ENCODE data around the gene C3orf70. TPM values are rescaled to one million over a fixed set of nuclear protein-coding genes. Genes with fewer than 3 reads are reported as not detected.
"Not testable (repeated sequence)": the region's sequence is repeated elsewhere in the genome, so short reads cannot be mapped to it uniquely, and the experiment has no call there.

The C3orf70 gene
- total RNA-seq, 2 donors from 2014 or later, result 2.6 to 3.4 TPM

DNA sequence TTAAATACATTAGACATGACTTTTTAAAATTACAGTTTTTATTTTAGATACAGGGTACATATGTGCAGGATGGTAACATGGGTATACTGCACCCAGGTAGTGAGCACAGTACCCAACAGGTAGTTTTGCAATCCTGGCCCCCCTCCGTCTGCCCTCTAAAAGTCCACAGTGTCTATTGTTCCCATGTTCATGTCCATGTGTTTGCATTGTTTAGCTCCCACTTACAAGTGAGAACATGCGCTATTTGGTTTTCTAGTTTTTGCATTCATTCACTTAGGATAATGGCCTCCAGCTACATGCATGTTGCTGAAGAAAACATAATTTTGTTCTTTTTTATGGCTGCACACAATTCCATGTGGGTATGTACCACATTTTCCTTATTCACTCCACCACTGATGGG, 23.8 kb downstream of the C3orf70 start:
- no peak overlapping the region for H3K27ac ChIP-seq

DNA sequence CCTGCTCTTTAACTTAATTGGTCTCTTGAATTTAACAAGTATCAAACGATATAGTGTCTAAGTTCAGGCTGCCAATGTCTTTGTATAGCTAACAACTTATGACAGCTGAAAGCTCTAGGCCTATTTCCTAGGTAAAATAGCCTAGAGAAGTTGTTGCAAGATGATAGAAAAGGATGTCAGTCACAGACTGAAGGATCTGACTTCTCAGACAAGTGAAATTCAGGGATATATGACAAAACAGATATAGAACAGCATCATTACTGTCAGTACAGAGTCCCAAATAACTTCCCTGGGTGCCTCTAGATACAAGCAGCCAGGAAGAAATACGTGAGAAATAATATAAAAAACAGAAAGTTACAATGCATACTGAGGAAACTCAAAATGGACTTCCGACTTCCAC, 26.7 kb downstream of the C3orf70 start:
- Histone ChIP-seq H3K36me3 (no peaks in the 10 kb centered on the region), H3K9me3 (no peaks in the 10 kb centered on the region), H3K27ac (no peak overlapping the region), H3K4me1 (no peaks in the 10 kb centered on the region), H3K27me3 (no peaks in the 10 kb centered on the region), H3K4me3 (no peak overlapping the region)
- DNase-seq (ENCODE audit: low spot score), result no peak
- TF ChIP-seq, protein P1, sequence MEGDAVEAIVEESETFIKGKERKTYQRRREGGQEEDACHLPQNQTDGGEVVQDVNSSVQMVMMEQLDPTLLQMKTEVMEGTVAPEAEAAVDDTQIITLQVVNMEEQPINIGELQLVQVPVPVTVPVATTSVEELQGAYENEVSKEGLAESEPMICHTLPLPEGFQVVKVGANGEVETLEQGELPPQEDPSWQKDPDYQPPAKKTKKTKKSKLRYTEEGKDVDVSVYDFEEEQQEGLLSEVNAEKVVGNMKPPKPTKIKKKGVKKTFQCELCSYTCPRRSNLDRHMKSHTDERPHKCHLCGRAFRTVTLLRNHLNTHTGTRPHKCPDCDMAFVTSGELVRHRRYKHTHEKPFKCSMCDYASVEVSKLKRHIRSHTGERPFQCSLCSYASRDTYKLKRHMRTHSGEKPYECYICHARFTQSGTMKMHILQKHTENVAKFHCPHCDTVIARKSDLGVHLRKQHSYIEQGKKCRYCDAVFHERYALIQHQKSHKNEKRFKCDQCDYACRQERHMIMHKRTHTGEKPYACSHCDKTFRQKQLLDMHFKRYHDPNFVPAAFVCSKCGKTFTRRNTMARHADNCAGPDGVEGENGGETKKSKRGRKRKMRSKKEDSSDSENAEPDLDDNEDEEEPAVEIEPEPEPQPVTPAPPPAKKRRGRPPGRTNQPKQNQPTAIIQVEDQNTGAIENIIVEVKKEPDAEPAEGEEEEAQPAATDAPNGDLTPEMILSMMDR (IDR thresholded peaks at IDR 0.05), result no peak

More for the DNA sequence above, 23.8 kb downstream of the C3orf70 start:
- no peak for DNase-seq (ENCODE audit: low spot score)
- Histone ChIP-seq H3K36me3 (no peaks in the 10 kb centered on the region), H3K4me3 (no peak overlapping the region), H3K27me3 (no peaks in the 10 kb centered on the region), H3K4me1 (no peaks in the 10 kb centered on the region), H3K9me3 (no peaks in the 10 kb centered on the region)
- TF ChIP-seq, protein P1 (IDR thresholded peaks at IDR 0.05), result no peak

DNA sequence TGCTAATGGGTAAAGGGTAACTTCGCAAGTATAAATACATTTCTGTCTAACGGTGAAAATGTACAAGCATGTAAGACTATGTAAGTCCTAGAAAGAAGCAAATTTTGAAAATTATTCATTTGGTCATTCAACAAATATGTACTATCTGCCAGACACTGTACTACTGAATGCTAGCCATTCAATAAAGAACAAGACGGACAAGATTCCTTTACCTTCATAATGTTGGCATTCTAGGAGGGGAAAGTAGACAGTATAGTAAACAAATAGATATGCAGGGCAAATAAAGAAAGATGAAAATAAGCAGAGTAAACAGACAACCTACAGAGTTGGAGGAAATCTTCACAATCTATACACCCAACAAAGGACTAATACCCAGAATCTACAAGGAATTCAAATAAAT, 32.7 kb downstream of the C3orf70 start:
- no peak overlapping the region for H3K4me3 ChIP-seq

DNA sequence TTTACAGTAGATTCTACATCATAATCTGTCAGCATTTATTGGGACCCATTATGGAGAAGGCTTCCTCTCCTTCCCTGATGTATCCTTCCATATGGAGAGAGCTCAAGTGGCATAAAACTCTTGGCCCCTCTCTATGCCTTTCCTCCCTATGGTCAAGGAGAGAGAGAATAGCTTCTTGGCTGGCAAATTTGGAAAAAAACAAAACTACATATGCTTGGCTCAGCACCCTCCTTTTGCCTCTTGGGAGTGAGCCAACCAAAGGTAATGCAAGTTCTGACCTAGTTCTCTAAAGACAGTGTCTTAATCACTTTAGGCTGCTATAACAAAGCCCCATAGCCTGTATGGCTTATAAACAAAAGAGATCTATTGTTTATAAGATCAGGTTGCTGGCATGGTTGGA, 37.5 kb downstream of the C3orf70 start:
- no peak for DNase-seq (ENCODE audit: low spot score)
- Histone ChIP-seq H3K4me1 (no peaks in the 10 kb centered on the region), H3K27me3 (no peaks in the 10 kb centered on the region), H3K27ac (no peak overlapping the region), H3K4me3 (no peak overlapping the region), H3K9me3 (peaks cover 0 to 5% of the 10 kb centered on the region in 2 donors), H3K36me3 (no peaks in the 10 kb centered on the region)
- TF ChIP-seq, protein P1 (IDR thresholded peaks at IDR 0.05), result no peak

More for the DNA sequence above, 32.7 kb downstream of the C3orf70 start:
- TF ChIP-seq, protein P1 (IDR thresholded peaks at IDR 0.05), result no peak
- DNase-seq (ENCODE audit: low spot score), result no peak
- Histone ChIP-seq H3K27me3 (no peaks in the 10 kb centered on the region), H3K36me3 (no peaks in the 10 kb centered on the region), H3K4me1 (no peaks in the 10 kb centered on the region), H3K9me3 (no peaks in the 10 kb centered on the region), H3K27ac (no peak overlapping the region)

DNA sequence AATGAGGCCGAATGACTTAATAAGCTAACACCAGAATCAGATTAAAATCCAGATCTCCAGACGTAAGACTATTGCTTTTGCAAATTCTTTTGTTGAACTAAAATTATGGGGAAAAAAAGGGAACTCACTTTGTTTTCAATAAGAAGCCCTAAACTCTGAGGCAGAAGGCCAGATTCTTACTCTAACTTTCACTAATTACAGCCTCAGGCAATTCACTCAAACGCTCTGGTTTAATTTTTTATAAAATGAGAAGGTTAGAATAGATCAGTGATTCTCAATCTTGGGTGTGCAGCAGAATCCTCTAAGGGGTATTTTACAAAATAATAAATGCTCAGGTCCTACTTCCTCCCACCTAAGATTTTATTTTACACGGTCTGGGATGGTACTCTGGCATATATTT, 38.1 kb downstream of the C3orf70 start:
- DNase-seq (ENCODE audit: low spot score), result no peak
- Histone ChIP-seq H3K4me1 (no peaks in the 10 kb centered on the region), H3K36me3 (no peaks in the 10 kb centered on the region), H3K27ac (no peak overlapping the region), H3K4me3 (no peak overlapping the region), H3K9me3 (peaks cover 0 to 5% of the 10 kb centered on the region in 2 donors), H3K27me3 (no peaks in the 10 kb centered on the region)
- TF ChIP-seq, protein P1 (IDR thresholded peaks at IDR 0.05), result no peak

DNA sequence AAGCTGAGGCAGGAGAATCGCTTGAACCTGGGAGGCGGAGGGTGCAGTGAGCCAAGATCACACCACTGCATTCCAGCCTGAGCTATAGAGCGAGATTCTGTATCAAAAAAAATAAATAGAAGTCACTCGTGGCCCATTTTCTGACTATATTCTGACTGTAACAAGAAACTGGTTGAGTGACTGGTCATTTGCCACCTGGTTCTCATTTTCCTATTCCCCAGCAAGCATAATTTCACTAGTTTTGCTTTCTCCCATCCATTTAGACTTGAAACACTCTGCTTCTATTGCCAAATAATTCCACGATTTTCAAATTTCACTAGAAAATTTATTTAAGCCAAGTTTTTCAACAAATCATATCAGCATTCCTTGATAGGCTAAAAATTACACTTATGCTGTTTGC, 40.7 kb downstream of the C3orf70 start:
- DNase-seq (ENCODE audit: low spot score), result no peak
- H3K9me3 ChIP-seq, result peaks cover 0 to 5% of the 10 kb centered on the region in 2 donors
- H3K27ac ChIP-seq, result no peak overlapping the region
- H3K4me3 ChIP-seq, result no peak overlapping the region
- no peaks in the 10 kb centered on the region for H3K27me3 ChIP-seq
- TF ChIP-seq, protein P1 (IDR thresholded peaks at IDR 0.05), result no peak
- no peaks in the 10 kb centered on the region for H3K36me3 ChIP-seq
- H3K4me1 ChIP-seq, result no peaks in the 10 kb centered on the region

DNA sequence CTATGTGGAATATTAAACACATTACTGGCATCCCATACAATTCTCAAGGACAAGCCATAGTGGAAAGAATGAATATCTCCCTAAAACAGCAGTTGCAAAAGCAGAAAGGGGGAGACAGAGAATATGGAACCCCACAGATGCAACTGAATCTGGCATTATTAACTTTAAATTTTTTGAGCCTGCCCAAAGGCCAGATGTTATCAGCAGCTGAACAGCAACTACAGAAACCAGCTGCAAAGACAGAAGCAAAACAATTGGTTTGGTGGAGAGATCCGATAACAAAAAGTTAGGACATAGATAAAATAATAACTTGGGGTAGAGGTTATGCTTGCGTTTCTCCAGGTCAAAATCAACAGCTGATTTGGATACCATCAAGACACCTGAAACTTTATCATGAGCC, 43.8 kb downstream of the C3orf70 start:
- not testable (repeated sequence) for H3K36me3 ChIP-seq; DNase-seq (ENCODE audit: low spot score); H3K4me1 ChIP-seq; H3K4me3 ChIP-seq; H3K27me3 ChIP-seq; H3K9me3 ChIP-seq; H3K27ac ChIP-seq

DNA sequence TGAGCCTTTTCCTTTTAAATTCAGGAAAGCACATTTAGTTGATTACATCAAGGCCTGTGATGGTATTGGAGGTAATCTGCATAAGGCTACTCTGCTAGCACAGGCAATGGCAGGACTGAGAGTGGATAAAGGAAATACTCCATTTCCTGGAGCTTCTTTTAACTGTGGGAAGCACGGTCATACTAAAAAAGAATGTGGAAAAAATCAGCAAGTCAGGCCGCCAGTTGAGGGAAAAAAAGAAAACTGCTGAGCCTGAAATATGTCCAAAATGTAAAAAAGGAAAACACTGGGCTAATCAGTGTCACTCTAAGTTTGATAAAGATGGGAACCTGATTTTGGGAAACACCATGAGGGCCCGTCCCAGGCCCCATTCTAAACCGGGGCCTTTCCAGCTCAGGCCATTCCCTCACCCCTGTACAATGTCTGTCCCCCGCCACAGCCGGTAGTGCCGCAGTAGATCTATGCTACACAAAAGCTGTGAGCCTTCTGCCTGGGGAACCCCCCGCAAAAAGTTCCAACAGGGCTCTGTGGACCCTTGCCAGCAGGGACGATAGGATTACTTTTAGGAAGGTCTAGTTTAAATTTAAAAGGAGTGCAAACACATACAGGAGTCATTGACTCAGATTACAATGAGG, 46.5 kb downstream of the C3orf70 start:
- not testable (repeated sequence) for H3K36me3 ChIP-seq; H3K4me1 ChIP-seq; H3K4me3 ChIP-seq; H3K27ac ChIP-seq; H3K27me3 ChIP-seq; DNase-seq (ENCODE audit: low spot score)
- peaks cover 0 to 20% of the 10 kb centered on the region in 2 donors for H3K9me3 ChIP-seq

Data from right atrium auricular region (tissue), 2 donors.